Left ventricle myocardium superior (tissue), 1 donor: ENCODE data around the gene TRPM3. TPM values are rescaled to one million over a fixed set of nuclear protein-coding genes. Genes with fewer than 3 reads are reported as not detected.
A peak's percentile ranks its signal among the peaks of the same experiment; 100 is the strongest.

Experiments
- ATAC-seq: fragments of 200-7000 bp; cut with Tn5 transposase; one replicate; pipeline ENCODE4 v1.9.1; 2020; ENCODE audit warnings: mild to moderate bottlenecking, moderate library complexity
- DNase-seq: peaks from one replicate; pipeline ENCODE4 v3.0.0-alpha.2; 2020
- intact Hi-C: fragments of 100-400 bp; cut with micrococcal nuclease; formaldehyde crosslinking; loops from one replicate; pipeline ENCODE4 v1.11.0; 2022
- total RNA-seq: library from RNA; stranded (reverse); fragmentation: NEBNext Ultra II Directional; extraction: Animal tissue kit (Norgen Biotek cat#: 25700); gene quantifications from one replicate; pipeline ENCODE4 v1.2.1, GENCODE V29; 2021
- donor health status: DM: no; HTN: yes; CAD: no; lungs with severe emphysema.

The TRPM3 gene
- total RNA-seq, 1 donor from 2014 or later: 0.35 TPM

DNA sequence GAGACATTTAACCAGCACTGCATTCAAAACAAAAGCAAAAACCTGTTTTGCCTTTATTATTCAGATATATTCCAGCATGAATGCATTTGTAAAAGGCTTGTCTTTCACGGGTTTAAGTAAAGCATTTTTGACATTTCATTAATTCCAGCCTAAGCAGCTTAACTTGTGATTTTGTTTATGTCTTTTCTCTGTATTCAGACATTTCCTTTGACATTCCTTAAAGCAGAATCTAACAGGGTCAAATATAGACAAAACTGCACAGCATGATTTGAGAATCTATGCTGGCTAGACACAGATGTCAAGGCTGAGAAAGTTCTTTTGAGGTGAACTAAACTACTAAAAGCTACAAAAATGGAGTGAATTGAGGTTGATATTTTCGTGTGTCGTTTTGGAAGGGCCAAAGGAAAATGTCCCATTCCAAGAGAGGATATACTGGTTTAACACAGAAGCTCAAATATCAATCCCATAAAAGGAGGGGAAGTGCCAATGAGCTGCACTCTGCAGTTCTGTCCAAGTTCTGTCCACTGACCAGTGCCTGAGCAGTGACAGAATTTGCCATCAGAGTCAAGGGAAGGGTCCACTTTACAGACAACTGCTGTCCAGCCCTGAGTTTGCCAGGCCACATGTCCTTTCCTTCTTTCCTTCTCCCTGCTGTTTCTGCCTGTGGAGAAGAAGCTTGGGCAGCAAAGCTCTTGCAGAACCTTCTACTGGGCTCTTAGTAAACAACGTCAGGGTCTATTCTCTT is 508.2 kb downstream of the TRPM3 start:
- ATAC-seq: no peak
- intact Hi-C loops: loop anchor here (5.0 kb wide), 1 partner anchor 276 kb away; no protein-coding TSS in a partner anchor
- DNase-seq: no peak

- no peak for ATAC-seq
- intact Hi-C loops: loop anchor here (5.0 kb wide), 1 partner anchor 273 kb away; no protein-coding TSS in a partner anchor
- no peak for DNase-seq
Observed at GRCh38 chr9:70610287-70610644, 511.2 kb downstream of the TRPM3 start.

- peak; percentile 77 for ATAC-seq
- intact Hi-C loops: loop anchor here (5.0 kb wide), 2 partner anchors 252 to 272 kb away; no protein-coding TSS in a partner anchor
- DNase-seq: no peak
Observed at GRCh38 chr9:70609542-70610286, 511.7 kb downstream of the TRPM3 start.

- ATAC-seq: no peak
- no peak for DNase-seq
- intact Hi-C loops: loop anchor here (5.0 kb wide), 1 partner anchor 252 kb away; no protein-coding TSS in a partner anchor
Observed at GRCh38 chr9:70609011-70609410, 512.4 kb downstream of the TRPM3 start.

DNA sequence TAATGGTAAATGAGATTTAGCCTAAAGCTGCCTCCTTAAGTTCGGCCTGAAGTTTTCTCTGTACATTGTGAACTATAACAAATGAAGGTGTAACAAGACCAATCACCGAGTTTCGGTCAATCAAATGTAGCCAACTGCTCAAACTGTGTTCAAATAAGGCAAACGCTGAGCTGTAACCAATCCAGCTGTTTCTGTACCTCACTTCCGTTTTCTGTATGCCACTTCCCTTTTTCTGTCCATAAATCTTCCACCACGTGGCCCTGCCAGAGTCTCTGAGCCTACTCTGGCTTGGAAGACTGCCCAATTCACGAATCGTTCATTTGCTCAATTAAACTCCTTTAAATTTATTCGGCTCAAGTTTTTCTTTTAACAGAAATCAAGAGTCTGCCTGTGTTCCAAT is 513.5 kb downstream of the TRPM3 start:
- ATAC-seq (no peak), DNase-seq (no peak)
- intact Hi-C loops: loop anchor here (5.0 kb wide), 1 partner anchor 251 kb away; no protein-coding TSS in a partner anchor

- intact Hi-C loops: loop anchor here (5.0 kb wide), 1 partner anchor 250 kb away; no protein-coding TSS in a partner anchor
- ATAC-seq: no peak
- DNase-seq: no peak
Observed at GRCh38 chr9:70607329-70607728, 514.1 kb downstream of the TRPM3 start.

GRCh38 chr9:70603020-70603411 is 518.4 kb downstream of the TRPM3 start:
- intact Hi-C loops: no loop called here
- DNase-seq (no peak), ATAC-seq (no peak)

DNA sequence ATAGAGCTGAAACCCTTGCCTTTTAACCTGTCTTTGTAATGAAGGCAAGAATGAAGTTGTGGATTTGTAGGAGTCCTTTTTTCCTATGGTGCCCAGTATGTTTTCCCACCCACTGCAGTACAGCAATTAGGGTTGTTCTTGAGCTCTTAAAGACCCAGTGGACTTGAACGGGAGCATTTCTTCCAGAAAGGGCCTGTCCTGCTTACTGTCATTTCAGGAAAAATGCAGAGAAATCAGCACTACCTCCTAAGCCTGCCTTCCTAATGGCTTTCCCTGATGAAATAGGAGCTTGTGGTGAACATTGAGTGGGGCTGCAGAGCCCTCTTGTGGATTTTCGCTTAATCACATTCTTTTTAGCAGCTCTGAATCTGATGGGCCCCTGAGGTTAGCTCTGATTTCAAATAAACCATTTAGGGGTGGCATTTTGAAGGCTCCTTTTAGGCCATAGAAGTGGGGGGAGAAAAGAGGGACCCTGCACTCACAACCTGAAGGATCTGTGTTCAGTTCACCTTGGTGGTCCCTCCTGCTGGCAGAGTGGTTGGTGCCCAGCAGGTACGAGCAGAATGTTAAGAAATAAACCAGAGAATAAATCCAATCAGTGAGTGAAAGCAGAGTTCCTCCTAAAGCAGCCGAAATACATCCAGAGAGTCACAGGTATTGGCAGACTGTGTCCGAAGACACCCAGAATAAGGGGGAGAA is 519.0 kb downstream of the TRPM3 start:
- intact Hi-C loops: no loop called here
- ATAC-seq (peak; percentile 67), DNase-seq (peak; percentile 33)

DNA sequence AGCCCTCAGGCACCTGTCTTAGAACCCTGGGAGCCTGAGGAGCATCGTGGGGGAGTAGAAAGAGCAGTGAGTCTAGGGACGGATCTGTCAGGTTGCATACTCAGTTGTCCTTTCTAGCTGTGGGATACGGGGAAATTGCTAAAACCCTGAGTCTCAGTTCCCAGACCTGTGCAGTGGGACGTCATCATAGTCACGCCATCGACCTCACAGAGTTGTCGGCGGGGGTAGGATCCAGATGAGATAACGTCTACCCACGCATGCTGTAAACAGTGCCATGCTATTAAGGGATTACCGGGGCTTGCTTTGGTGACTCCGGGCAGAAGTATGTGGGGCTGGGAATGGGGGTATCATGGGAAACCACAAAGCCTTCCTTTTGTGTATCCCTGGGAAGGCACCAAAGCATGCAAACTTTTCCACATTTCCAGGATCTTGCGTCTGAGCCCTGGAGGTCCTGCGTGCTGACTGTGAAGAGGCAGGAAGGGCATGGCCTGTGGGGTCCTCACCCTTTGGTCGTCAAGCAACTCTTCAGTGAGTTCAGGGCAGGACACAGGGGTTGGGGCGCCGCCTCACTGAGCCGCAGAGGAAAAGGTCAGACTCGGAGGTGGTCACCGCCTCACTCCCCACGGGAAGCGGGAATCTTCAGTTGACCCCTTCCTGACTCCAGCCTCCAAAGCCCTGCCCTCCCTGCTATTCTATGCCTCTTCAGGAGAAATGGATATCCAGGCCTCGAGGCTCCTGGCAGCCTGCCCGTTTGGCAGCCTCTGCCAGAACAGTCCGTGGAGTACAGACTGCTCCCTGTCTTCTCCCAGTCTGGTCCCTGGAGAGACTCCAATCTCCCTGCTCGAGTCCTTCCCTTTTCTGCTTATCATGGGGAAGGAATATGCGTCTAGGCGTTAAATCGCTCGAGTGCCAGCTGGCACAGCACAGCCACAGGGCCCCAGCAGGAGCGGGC is 520.1 kb downstream of the TRPM3 start:
- intact Hi-C loops: no loop called here
- DNase-seq (peak; percentile 98), ATAC-seq (peak; percentile 90)

- intact Hi-C loops: no loop called here
- peak; percentile 45 for DNase-seq
- peak; percentile 15 for ATAC-seq
Observed at GRCh38 chr9:70600506-70600905, 520.9 kb downstream of the TRPM3 start.

DNA sequence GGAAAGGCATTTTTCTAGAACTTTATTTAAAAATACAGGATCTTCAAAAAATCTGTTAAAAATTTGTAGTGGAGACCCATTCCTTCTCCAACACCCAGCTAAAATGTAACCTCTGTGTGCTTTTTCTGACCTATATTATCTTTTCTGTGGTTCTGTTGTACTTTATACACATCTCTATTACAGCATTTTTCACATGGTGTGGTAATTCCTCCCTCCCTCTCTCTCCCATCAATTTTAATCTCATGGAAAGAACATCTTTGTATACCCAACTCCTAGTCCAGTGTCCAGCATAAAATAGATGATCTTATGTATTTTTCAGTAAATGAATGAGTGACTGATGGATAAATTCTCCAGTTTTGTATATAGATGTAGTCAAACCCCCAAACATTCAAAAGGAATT is 523.5 kb downstream of the TRPM3 start:
- intact Hi-C loops: loop anchor here (10.0 kb wide), 1 partner anchor 183 kb away; the partner anchor contains the start of gene KLF9
- no peak for ATAC-seq
- no peak for DNase-seq

DNA sequence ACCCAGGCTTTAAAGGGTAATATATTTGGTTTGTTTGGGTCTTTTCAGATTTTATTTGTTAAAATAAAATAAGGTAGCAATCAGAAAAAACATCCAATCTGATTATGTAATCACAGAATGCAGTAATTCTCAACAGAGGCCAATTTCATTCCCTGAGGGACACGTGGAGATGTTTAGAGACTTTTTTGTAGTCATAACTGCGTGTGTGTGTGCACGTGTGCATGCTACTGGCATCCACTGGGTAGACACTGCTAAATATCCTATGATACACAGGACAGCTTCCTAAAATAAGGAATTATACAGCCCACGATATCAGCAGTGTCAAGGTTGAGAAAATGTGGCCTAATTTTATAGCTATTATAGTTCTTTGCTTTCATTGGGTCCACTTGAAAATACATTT is 526.2 kb downstream of the TRPM3 start:
- intact Hi-C loops: loop anchor here (10.0 kb wide), 1 partner anchor 180 kb away; the partner anchor contains the start of gene KLF9
- ATAC-seq: no peak
- DNase-seq: no peak

DNA sequence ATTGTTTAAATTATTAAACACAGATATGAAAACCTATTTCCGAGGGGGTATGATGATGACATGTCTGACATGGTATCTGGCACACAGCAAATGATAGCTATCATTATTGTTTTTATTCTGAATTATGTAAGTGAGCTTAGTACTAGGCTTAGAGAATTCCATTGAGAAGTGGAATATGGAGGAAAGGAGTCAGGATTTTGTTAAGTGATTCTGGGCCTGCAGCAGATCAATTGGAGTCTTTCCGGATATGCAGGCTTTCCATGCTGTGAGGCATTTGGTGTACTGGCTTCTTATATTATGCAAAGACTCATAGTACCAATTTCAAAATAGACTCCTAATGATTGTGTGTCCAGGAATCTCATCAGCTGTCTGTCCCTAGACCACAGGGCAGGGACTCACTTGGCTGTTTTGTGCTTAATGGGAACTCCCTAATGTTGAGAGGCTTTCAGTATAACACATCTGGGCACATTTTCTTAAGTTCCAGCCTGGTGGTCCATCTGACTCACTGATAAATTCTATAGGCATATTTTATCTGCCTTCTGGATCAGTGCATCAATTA is 527.0 kb downstream of the TRPM3 start:
- ATAC-seq: no peak
- intact Hi-C loops: loop anchor here (5.0 to 10.0 kb wide), 2 partner anchors 112 to 180 kb away; partner anchors contain the start of gene KLF9
- no peak for DNase-seq

DNA sequence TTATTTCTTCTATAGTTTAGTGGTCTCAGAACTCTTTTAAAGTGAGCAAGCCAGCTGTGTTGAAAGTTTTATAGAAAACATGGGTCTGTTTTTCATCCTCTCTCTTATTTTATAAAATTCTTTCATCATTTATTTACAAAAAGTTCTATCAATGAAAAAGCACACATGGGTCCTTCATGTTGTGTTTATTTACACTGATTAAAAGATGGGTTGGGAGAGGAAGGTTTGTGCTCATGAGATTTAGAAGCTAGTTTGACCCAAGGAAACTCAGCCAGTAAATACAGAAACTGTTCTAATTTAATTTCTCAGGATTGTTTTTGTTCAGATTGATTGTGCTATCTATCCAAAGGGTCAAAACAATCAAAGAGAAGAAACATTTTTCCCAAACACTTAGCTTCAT is 528.2 kb downstream of the TRPM3 start:
- intact Hi-C loops: loop anchor here (5.0 to 10.0 kb wide), 2 partner anchors 111 to 178 kb away; partner anchors contain the start of gene KLF9
- DNase-seq (no peak), ATAC-seq (no peak)

GRCh38 chr9:70590315-70590677 is 531.1 kb downstream of the TRPM3 start:
- ATAC-seq (no peak), DNase-seq (no peak)
- intact Hi-C loops: loop anchor here (5.0 to 10.0 kb wide), 2 partner anchors 108 to 175 kb away; partner anchors contain the start of gene KLF9

GRCh38 chr9:70589571-70590314 is 531.7 kb downstream of the TRPM3 start:
- ATAC-seq: peak; percentile 77
- peak; percentile 47 for DNase-seq
- intact Hi-C loops: loop anchor here (5.0 to 10.0 kb wide), 2 partner anchors 107 to 175 kb away; partner anchors contain the start of gene KLF9

- ATAC-seq (no peak), DNase-seq (no peak)
- intact Hi-C loops: no loop called here
Observed at GRCh38 chr9:70588999-70589398, 532.4 kb downstream of the TRPM3 start.
